ENCODE data around the gene CDH4.

- TF ChIP-seq, protein P1, sequence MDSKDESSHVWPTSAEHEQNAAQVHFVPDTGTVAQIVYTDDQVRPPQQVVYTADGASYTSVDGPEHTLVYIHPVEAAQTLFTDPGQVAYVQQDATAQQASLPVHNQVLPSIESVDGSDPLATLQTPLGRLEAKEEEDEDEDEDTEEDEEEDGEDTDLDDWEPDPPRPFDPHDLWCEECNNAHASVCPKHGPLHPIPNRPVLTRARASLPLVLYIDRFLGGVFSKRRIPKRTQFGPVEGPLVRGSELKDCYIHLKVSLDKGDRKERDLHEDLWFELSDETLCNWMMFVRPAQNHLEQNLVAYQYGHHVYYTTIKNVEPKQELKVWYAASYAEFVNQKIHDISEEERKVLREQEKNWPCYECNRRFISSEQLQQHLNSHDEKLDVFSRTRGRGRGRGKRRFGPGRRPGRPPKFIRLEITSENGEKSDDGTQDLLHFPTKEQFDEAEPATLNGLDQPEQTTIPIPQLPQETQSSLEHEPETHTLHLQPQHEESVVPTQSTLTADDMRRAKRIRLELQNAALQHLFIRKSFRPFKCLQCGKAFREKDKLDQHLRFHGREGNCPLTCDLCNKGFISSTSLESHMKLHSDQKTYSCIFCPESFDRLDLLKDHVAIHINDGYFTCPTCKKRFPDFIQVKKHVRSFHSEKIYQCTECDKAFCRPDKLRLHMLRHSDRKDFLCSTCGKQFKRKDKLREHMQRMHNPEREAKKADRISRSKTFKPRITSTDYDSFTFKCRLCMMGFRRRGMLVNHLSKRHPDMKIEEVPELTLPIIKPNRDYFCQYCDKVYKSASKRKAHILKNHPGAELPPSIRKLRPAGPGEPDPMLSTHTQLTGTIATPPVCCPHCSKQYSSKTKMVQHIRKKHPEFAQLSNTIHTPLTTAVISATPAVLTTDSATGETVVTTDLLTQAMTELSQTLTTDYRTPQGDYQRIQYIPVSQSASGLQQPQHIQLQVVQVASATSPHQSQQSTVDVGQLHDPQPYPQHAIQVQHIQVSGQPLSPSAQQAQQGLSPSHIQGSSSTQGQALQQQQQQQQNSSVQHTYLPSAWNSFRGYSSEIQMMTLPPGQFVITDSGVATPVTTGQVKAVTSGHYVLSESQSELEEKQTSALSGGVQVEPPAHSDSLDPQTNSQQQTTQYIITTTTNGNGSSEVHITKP (CRISPR knock-in tag; IDR thresholded peaks at IDR 0.05; ENCODE audit: low read depth), result no peak
- TF ChIP-seq EZH2 (conservative IDR thresholded peaks at IDR 0.05; ENCODE audit: low read depth, low read length) (no peak), NFE2L2 (IDR thresholded peaks at IDR 0.05; ENCODE audit: low read length) (no peak), PCBP2 (optimal IDR thresholded peaks at IDR 0.05; ENCODE audit: low read depth, low read length, poor library complexity, severe bottlenecking) (no peak), HINFP (CRISPR knock-in tag; IDR thresholded peaks at IDR 0.05; ENCODE audit: low read depth) (no peak), EP300 (IDR thresholded peaks at IDR 0.05; ENCODE audit: low read depth in 2 of 2, low read length in 2 of 2) (no peak), EP300 (CRISPR knock-in tag; IDR thresholded peaks at IDR 0.05; ENCODE audit: borderline replicate concordance) (no peak), RFXAP (CRISPR knock-in tag; IDR thresholded peaks at IDR 0.05; ENCODE audit: borderline replicate concordance) (no peak)
- TF ChIP-seq, protein P2, sequence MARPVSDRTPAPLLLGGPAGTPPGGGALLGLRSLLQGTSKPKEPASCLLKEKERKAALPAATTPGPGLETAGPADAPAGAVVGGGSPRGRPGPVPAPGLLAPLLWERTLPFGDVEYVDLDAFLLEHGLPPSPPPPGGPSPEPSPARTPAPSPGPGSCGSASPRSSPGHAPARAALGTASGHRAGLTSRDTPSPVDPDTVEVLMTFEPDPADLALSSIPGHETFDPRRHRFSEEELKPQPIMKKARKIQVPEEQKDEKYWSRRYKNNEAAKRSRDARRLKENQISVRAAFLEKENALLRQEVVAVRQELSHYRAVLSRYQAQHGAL (CRISPR knock-in tag; IDR thresholded peaks at IDR 0.05; ENCODE audit: not compliant biosample characterization), result no peak
- TF ChIP-seq, protein P3, sequence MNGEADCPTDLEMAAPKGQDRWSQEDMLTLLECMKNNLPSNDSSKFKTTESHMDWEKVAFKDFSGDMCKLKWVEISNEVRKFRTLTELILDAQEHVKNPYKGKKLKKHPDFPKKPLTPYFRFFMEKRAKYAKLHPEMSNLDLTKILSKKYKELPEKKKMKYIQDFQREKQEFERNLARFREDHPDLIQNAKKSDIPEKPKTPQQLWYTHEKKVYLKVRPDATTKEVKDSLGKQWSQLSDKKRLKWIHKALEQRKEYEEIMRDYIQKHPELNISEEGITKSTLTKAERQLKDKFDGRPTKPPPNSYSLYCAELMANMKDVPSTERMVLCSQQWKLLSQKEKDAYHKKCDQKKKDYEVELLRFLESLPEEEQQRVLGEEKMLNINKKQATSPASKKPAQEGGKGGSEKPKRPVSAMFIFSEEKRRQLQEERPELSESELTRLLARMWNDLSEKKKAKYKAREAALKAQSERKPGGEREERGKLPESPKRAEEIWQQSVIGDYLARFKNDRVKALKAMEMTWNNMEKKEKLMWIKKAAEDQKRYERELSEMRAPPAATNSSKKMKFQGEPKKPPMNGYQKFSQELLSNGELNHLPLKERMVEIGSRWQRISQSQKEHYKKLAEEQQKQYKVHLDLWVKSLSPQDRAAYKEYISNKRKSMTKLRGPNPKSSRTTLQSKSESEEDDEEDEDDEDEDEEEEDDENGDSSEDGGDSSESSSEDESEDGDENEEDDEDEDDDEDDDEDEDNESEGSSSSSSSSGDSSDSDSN (CRISPR knock-in tag; IDR thresholded peaks at IDR 0.05), result no peak
These were observed 638.1 kb downstream of the CDH4 start for GRCh38 chr20:61890210-61890609.

Data from HepG2 (cell line).